ENCODE measurements around the gene TFF2.

The TFF2 gene

DNA sequence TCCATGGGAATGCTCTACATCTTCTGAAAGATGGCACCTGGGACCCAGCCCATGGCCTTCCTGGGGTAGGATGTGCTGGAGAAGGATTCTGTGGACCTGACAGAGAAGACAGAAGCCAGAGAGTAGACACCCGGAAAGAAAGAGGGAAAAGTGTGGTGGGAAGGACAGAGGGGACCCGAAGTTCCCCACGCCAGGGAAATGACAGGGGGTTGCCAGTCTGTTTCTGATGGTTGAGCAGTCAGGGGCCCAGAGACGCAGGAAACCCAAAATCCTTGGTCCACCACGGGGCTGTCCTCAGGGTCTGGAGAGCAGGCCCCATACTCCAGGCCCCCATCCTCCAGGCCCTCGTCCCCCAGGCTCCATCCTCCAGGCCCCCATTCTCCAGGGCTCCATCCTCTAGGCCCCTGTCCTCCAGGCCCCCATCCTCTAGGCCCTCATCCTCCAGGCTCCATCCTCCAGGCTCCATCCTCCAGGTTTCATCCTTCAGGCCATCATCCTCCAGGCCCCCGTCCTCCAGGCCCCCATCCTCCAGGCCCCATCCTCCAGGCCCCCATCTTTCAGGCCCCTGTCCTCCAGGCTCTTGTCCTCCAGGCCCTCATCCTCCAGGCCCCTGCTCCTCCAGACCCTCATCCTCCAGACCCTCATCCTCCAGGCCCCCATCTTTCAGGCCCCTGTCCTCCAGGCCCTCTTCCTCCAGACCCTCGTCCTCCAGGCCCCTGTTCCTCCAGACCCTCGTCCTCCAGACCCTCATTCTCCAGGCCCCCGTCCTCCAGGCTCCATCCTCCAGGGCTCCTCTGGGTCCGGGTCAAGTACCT lies 1.0 kb upstream of the TFF2 start:
- Histone ChIP-seq H3K9me3 (ENCODE audit: control insufficient read depth, insufficient read depth, low read length) (no peaks in the 10 kb centered on the region), H3K27me3 (ENCODE audit: control insufficient read depth, insufficient read depth, low read length) (no peaks in the 10 kb centered on the region), H3K9ac (ENCODE audit: low read depth, low read length) (no peak overlapping the region), H3K27ac (ENCODE audit: low read depth, low read length) (no peak overlapping the region), H3K36me3 (ENCODE audit: control insufficient read depth, insufficient read depth, low read length) (no peaks in the 10 kb centered on the region), H3K4me3 (ENCODE audit: low read depth, low read length) (no peak overlapping the region), H3K4me1 (ENCODE audit: control insufficient read depth, insufficient read depth, low read length) (no peaks in the 10 kb centered on the region)

DNA sequence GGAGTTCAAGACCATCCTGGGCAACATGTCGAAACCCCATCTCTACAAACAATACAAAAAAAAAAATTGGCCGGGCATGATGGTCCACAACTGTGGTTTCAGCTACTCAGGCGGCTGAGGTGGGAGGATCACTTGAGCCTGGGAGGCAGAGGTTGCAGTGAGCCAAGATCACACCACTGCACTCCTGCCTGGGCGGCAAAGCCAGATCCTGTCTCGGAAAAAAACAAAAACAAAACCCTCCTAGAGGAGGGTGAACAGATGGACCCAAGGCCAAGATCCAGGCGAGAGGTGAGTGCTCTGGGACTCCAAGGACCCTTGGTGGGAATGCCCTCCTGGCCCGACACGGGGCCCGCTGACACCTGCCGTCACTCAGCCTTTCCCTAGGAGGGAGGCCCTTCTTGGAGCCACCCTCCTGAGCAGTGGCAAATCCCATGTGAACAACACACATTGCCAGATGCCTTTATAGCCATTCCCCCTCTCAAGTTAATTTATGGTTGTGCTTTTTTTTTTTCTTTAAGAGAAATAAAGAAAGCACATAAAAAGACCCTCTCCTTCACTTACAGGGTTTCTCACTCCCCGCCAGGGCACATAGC lies 380 bp downstream of the TFF2 start:
- Histone ChIP-seq H3K27ac (ENCODE audit: low read depth, low read length) (no peak overlapping the region), H3K27me3 (ENCODE audit: control insufficient read depth, insufficient read depth, low read length) (no peaks in the 10 kb centered on the region), H3K36me3 (ENCODE audit: control insufficient read depth, insufficient read depth, low read length) (no peaks in the 10 kb centered on the region), H3K9ac (ENCODE audit: low read depth, low read length) (no peak overlapping the region), H3K4me1 (ENCODE audit: control insufficient read depth, insufficient read depth, low read length) (no peaks in the 10 kb centered on the region), H3K9me3 (ENCODE audit: control insufficient read depth, insufficient read depth, low read length) (no peaks in the 10 kb centered on the region), H3K4me3 (ENCODE audit: low read depth, low read length) (no peak overlapping the region)

DNA sequence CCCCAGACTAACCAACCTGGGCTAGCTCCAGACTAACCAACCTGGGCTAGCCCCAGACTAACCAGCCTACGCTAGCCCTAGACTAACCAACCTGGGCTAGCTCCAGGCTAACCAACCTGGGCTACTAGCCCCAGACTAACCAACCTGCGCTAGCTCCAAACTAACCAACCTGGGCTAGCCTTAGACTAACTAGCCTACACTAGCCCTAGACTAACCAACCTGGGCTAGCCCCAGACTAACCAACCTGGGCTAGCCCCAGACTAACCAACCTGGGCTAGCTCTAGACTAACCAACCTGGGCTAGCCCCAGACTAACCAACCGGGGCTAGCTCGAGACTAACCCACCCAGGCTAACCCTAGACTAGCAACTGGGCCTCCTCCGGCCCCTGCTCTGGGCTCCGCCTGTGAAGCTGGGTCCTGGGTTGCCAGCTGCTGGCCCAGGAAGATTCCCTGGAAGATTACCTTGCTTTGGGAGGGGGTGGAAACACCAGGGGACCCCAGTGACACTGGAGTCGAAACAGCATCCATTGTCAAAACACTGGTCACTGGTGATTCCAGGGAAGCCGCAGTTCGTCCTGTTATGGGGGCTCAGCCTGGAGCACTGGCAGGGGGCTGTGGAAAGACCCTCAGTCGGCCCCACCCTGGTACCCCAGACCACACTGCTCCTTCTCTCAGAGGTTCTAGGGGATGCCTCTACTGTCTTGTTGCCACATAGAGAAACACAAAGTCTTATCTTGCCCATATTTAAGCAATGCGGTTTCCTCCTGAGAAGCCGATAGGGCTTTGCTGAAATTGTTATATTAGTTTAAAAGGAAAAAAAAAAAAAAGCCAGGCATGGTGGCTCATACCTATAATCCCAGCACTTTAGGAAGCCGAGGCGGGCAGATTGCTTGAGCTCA lies 1.1 kb downstream of the TFF2 start:
- no peak overlapping the region for H3K9ac ChIP-seq (ENCODE audit: low read depth, low read length)
- H3K4me3 ChIP-seq (ENCODE audit: low read depth, low read length): no peak overlapping the region
- no peaks in the 10 kb centered on the region for H3K9me3 ChIP-seq (ENCODE audit: control insufficient read depth, insufficient read depth, low read length)
- no peaks in the 10 kb centered on the region for H3K4me1 ChIP-seq (ENCODE audit: control insufficient read depth, insufficient read depth, low read length)
- H3K27me3 ChIP-seq (ENCODE audit: control insufficient read depth, insufficient read depth, low read length): no peaks in the 10 kb centered on the region
- no peak overlapping the region for H3K27ac ChIP-seq (ENCODE audit: low read depth, low read length)
- H3K36me3 ChIP-seq (ENCODE audit: control insufficient read depth, insufficient read depth, low read length): no peaks in the 10 kb centered on the region

DNA sequence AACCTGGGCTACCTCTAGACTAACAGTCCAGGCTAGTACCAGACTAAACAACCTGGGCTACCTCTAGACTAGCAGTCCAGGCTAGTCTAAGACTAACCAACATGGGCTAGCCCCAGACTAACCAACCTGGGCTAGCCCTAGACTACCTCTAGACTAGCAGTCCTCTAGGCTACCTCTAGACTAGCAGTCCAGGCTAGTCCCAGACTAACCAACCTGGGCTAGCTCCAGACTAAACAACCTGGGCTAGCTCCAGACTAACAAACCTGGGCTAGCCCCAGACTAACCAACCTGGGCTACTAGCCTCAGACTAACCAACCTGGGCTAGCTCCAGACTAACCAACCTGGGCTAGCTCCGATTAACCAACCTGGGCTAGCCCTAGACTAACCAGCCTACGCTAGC lies 2.0 kb downstream of the TFF2 start:
- no peaks in the 10 kb centered on the region for H3K27me3 ChIP-seq (ENCODE audit: control insufficient read depth, insufficient read depth, low read length)
- no peaks in the 10 kb centered on the region for H3K9me3 ChIP-seq (ENCODE audit: control insufficient read depth, insufficient read depth, low read length)
- no peak overlapping the region for H3K4me3 ChIP-seq (ENCODE audit: low read depth, low read length)
- no peaks in the 10 kb centered on the region for H3K36me3 ChIP-seq (ENCODE audit: control insufficient read depth, insufficient read depth, low read length)
- no peaks in the 10 kb centered on the region for H3K4me1 ChIP-seq (ENCODE audit: control insufficient read depth, insufficient read depth, low read length)
- no peak overlapping the region for H3K9ac ChIP-seq (ENCODE audit: low read depth, low read length)
- H3K27ac ChIP-seq (ENCODE audit: low read depth, low read length): no peak overlapping the region

DNA sequence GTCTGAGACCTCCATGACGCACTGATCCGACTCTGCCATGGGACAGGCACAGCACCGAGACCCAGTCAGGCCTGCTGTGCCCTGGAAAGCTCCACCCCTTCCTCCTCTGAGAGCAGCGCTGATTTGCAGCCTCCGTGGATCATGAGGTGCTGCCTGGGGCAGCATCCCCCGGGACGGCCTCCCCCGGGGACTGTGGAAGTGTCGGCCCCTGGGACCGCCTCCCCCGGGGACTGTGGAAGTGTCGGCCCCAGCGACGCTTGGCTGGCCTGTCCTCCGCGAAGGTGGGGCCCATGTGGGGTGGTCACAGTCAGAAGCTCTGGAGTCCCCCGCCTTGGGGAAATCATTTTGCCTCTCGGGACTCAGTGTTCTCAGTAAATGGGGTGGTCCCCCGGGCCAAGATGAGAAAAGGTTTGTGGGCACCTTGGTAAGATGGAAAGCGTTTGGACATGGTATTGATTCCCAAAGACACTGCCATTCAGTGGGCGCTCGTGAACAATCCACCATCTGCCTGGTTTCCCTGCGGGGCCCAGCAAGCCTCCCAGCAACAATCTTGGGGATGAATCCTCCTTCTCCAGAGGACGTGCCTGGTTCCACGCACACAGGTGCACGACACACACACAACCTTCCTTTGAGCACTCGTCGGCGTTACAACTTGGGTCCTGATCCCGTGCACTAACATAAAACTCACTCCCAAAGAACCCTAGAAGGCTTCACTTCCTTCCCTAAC lies 3.0 kb downstream of the TFF2 start:
- Histone ChIP-seq H3K4me1 (ENCODE audit: control insufficient read depth, insufficient read depth, low read length) (no peaks in the 10 kb centered on the region), H3K27ac (ENCODE audit: low read depth, low read length) (no peak overlapping the region), H3K4me3 (ENCODE audit: low read depth, low read length) (no peak overlapping the region), H3K9ac (ENCODE audit: low read depth, low read length) (no peak overlapping the region), H3K27me3 (ENCODE audit: control insufficient read depth, insufficient read depth, low read length) (no peaks in the 10 kb centered on the region), H3K36me3 (ENCODE audit: control insufficient read depth, insufficient read depth, low read length) (no peaks in the 10 kb centered on the region), H3K9me3 (ENCODE audit: control insufficient read depth, insufficient read depth, low read length) (no peaks in the 10 kb centered on the region)

DNA sequence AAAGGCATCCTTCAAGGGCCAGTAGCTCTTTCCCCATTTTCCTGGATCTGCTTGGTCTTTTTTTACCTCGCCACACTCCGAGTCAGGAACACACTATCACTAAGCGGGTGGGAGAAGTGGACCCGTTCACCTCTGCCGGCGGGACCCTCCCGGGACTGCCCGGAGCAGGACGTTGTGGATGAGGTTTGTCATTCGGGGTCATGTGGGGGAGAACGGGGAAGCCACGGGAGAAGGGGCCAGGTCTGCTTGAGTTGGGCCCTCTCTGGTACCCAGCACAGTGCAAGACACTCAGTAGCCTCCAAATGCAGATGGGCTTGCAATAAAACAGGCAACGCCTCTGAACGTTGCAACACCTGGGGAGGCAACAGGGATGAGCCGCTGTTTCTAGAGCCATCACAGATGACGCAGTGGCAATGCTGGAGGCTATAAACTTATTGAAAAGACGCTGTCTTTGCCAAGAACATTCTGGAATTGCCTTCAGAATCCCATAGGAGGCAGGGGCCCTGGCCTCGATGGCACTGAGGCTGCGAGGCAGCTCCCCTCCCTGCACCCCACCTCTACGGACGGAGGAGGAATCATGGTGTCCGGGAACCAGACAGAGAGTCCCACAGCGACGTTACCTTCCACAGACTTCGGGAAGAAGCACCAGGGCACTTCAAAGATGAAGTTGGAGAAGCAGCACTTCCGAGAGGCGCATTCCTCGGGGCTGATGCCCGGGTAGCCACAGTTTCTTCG lies 3.8 kb downstream of the TFF2 start:
- no peaks in the 10 kb centered on the region for H3K36me3 ChIP-seq (ENCODE audit: control insufficient read depth, insufficient read depth, low read length)
- no peaks in the 10 kb centered on the region for H3K27me3 ChIP-seq (ENCODE audit: control insufficient read depth, insufficient read depth, low read length)
- H3K27ac ChIP-seq (ENCODE audit: low read depth, low read length): no peak overlapping the region
- H3K9me3 ChIP-seq (ENCODE audit: control insufficient read depth, insufficient read depth, low read length): no peaks in the 10 kb centered on the region
- no peak overlapping the region for H3K4me3 ChIP-seq (ENCODE audit: low read depth, low read length)
- no peak overlapping the region for H3K9ac ChIP-seq (ENCODE audit: low read depth, low read length)
- 0 out of 2 replicates have a peak, but pooled peaks cover 2% of the 10 kb centered on the region for H3K4me1 ChIP-seq (ENCODE audit: control insufficient read depth, insufficient read depth, low read length)

DNA sequence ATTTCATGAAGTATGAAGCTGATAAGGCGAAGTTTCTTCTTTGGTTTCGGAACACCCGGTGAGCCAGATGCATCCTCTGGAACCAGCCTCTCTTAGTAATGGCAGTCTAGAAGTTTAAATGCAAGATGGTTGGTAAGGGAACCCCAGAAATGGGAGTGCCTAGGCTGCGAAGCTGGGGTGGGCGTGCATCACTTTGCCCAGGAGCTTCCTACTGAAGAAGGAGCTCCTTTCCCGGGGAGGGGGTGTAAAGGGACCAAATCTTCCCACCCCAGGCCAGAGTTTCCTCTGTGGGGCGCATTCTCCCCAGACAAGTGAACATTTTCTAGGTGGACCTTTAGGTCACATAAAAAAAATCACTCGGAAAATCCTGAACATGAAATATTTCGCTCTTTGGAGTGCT lies 4.4 kb downstream of the TFF2 start:
- Histone ChIP-seq H3K9me3 (ENCODE audit: control insufficient read depth, insufficient read depth, low read length) (no peaks in the 10 kb centered on the region), H3K36me3 (ENCODE audit: control insufficient read depth, insufficient read depth, low read length) (no peaks in the 10 kb centered on the region), H3K4me3 (ENCODE audit: low read depth, low read length) (no peak overlapping the region), H3K9ac (ENCODE audit: low read depth, low read length) (no peak overlapping the region), H3K27me3 (ENCODE audit: control insufficient read depth, insufficient read depth, low read length) (no peaks in the 10 kb centered on the region), H3K27ac (ENCODE audit: low read depth, low read length) (no peak overlapping the region), H3K4me1 (ENCODE audit: control insufficient read depth, insufficient read depth, low read length) (0 out of 2 replicates have a peak, but pooled peaks cover 4% of the 10 kb centered on the region)

DNA sequence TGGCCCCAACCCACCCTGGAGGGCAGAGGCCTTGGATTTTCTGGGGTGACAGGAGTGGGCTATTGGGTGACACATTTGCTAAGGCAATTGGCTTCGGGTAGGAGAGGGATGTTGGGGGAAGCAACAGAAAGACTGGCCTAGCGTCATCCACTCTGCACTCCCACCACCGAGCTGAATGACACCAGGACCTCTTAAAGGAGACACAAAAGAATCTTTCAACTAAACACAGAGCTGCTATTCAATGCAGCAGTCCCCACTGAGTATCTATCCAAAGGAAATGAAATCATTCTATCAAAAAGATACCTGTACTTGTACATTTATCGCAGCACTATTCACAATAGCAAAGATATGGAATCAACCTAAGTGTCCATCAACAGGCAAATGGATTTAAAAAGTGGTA lies 6.2 kb downstream of the TFF2 start:
- Histone ChIP-seq H3K27ac (ENCODE audit: low read depth, low read length) (no peak overlapping the region), H3K4me3 (ENCODE audit: low read depth, low read length) (no peak overlapping the region), H3K4me1 (ENCODE audit: control insufficient read depth, insufficient read depth, low read length) (0 out of 2 replicates have a peak, but pooled peaks cover 4% of the 10 kb centered on the region), H3K9me3 (ENCODE audit: control insufficient read depth, insufficient read depth, low read length) (no peaks in the 10 kb centered on the region), H3K9ac (ENCODE audit: low read depth, low read length) (no peak overlapping the region), H3K36me3 (ENCODE audit: control insufficient read depth, insufficient read depth, low read length) (no peaks in the 10 kb centered on the region), H3K27me3 (ENCODE audit: control insufficient read depth, insufficient read depth, low read length) (no peaks in the 10 kb centered on the region)

DNA sequence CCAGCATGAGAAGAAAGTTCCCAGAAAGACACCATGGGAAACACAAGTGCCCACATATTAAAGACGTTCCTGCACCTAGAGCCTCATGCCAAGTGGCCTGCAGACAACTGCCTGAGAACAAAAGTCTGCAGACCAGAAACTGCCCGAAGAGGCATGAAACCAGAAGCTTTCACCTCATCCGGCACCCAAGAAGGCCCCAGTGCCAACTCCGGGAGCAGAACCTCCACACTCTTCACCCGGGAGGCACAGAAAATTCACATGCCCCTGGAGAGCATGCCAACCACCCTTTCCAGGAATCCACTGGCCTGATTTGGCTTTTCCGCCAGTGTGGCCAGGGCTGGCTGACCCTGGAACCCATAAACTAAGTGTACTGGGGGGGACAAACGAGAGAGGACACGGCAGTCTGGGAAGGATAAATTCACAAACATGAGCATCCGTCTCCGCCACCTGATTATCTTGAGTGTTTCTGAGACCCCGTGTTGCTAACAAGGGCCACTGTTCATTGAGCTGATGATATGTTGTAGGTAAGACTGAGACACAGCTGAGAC lies 6.8 kb downstream of the TFF2 start:
- Histone ChIP-seq H3K27ac (ENCODE audit: low read depth, low read length) (no peak overlapping the region), H3K9me3 (ENCODE audit: control insufficient read depth, insufficient read depth, low read length) (no peaks in the 10 kb centered on the region), H3K36me3 (ENCODE audit: control insufficient read depth, insufficient read depth, low read length) (no peaks in the 10 kb centered on the region), H3K27me3 (ENCODE audit: control insufficient read depth, insufficient read depth, low read length) (no peaks in the 10 kb centered on the region), H3K9ac (ENCODE audit: low read depth, low read length) (no peak overlapping the region), H3K4me3 (ENCODE audit: low read depth, low read length) (no peak overlapping the region), H3K4me1 (ENCODE audit: control insufficient read depth, insufficient read depth, low read length) (0 out of 2 replicates have a peak, but pooled peaks cover 4% of the 10 kb centered on the region)

DNA sequence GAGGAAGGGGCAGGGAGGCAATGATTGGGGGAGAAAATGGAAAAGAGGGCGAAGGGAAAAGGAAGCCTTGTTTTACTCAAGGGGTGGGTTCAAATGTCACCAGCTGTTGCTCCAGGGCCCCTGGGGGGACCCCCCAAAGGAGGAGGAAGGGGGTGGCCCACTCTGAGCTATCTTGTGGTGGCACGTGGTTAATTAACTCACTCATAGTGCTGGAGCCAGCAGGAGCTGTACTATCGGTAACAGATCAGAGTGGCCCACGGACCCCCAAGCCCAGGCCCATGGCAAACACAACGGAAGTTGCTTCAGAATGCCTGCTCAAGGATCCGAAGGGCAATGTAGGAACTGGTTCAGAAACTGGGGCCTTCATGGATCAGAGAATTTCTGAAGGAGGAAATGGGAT lies 7.2 kb downstream of the TFF2 start:
- H3K27me3 ChIP-seq (ENCODE audit: control insufficient read depth, insufficient read depth, low read length): no peaks in the 10 kb centered on the region
- no peak overlapping the region for H3K4me3 ChIP-seq (ENCODE audit: low read depth, low read length)
- H3K4me1 ChIP-seq (ENCODE audit: control insufficient read depth, insufficient read depth, low read length): 0 out of 2 replicates have a peak, but pooled peaks cover 4% of the 10 kb centered on the region
- H3K36me3 ChIP-seq (ENCODE audit: control insufficient read depth, insufficient read depth, low read length): no peaks in the 10 kb centered on the region
- no peaks in the 10 kb centered on the region for H3K9me3 ChIP-seq (ENCODE audit: control insufficient read depth, insufficient read depth, low read length)
- H3K27ac ChIP-seq (ENCODE audit: low read depth, low read length): no peak overlapping the region
- H3K9ac ChIP-seq (ENCODE audit: low read depth, low read length): no peak overlapping the region

All from HUES48 (cell line).